GM23338 (cell line): ENCODE data around the gene AMBP.

ENCODE experiments used
- EZH2 ChIP-seq: fragments of 200-600 bp; sonication (generic); IDR thresholded peaks from one replicate; pipeline ENCODE4 v1.8.0; 2017; ENCODE audit warnings: antibody characterized with exemption, mild to moderate bottlenecking, low read depth; ENCODE audit not compliant: unreplicated experiment
- EZH2phosphoT487 ChIP-seq: fragments of 200-600 bp; sonication (generic); IDR thresholded peaks from one replicate; pipeline ENCODE4 v1.8.1; 2018; ENCODE audit warnings: antibody characterized with exemption; ENCODE audit not compliant: unreplicated experiment
- POLR2AphosphoS5 ChIP-seq: IDR thresholded peaks from 2 replicates; pipeline ENCODE4 v1.6.1; 2016; ENCODE audit warnings: antibody characterized with exemption, low read depth
- TF ChIP-seq, protein P1 (sequence below): IDR thresholded peaks from one replicate; pipeline ENCODE4 v1.6.1; 2018; ENCODE audit warnings: antibody characterized with exemption; ENCODE audit not compliant: unreplicated experiment
- TF ChIP-seq, protein P2 (sequence below), 2 experiments: fragments of 200-600 bp in 1 of 2; sonication (generic) in 1 of 2; conservative IDR thresholded peaks; 2 replicates each; pipeline versions ENCODE4 v1.5.1 to v1.6.1; 2016 to 2017; ENCODE audit warnings: antibody characterized with exemption in 2 of 2, low read depth in 2 of 2, mild to moderate bottlenecking in 2 of 2, moderate library complexity in 1 of 2

DNA sequence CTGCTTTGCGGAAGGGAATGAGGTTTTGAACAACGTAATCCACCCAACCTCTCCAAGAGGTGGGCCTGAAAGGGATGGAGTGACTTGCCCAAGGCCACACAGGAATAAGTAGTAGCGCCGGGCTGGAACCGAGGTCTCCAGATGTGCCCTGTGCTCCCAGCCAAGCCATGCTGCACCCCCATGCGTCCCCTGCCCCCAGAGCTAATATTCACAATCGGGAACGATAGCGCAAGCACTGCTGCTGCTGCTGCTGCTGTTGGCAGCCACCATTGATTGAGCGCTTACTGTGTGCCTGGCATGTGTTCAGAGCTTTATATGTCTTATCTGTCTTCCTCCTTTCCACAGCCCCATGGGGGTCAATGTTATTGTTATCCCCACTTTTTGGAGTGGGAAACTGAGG is 43.9 kb downstream of the AMBP start:
- TF ChIP-seq, protein P1, sequence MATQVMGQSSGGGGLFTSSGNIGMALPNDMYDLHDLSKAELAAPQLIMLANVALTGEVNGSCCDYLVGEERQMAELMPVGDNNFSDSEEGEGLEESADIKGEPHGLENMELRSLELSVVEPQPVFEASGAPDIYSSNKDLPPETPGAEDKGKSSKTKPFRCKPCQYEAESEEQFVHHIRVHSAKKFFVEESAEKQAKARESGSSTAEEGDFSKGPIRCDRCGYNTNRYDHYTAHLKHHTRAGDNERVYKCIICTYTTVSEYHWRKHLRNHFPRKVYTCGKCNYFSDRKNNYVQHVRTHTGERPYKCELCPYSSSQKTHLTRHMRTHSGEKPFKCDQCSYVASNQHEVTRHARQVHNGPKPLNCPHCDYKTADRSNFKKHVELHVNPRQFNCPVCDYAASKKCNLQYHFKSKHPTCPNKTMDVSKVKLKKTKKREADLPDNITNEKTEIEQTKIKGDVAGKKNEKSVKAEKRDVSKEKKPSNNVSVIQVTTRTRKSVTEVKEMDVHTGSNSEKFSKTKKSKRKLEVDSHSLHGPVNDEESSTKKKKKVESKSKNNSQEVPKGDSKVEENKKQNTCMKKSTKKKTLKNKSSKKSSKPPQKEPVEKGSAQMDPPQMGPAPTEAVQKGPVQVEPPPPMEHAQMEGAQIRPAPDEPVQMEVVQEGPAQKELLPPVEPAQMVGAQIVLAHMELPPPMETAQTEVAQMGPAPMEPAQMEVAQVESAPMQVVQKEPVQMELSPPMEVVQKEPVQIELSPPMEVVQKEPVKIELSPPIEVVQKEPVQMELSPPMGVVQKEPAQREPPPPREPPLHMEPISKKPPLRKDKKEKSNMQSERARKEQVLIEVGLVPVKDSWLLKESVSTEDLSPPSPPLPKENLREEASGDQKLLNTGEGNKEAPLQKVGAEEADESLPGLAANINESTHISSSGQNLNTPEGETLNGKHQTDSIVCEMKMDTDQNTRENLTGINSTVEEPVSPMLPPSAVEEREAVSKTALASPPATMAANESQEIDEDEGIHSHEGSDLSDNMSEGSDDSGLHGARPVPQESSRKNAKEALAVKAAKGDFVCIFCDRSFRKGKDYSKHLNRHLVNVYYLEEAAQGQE: no peak
- TF ChIP-seq EZH2phosphoT487 (no peak), POLR2AphosphoS5 (no peak), EZH2 (no peak)
- TF ChIP-seq, protein P2, sequence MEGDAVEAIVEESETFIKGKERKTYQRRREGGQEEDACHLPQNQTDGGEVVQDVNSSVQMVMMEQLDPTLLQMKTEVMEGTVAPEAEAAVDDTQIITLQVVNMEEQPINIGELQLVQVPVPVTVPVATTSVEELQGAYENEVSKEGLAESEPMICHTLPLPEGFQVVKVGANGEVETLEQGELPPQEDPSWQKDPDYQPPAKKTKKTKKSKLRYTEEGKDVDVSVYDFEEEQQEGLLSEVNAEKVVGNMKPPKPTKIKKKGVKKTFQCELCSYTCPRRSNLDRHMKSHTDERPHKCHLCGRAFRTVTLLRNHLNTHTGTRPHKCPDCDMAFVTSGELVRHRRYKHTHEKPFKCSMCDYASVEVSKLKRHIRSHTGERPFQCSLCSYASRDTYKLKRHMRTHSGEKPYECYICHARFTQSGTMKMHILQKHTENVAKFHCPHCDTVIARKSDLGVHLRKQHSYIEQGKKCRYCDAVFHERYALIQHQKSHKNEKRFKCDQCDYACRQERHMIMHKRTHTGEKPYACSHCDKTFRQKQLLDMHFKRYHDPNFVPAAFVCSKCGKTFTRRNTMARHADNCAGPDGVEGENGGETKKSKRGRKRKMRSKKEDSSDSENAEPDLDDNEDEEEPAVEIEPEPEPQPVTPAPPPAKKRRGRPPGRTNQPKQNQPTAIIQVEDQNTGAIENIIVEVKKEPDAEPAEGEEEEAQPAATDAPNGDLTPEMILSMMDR (conservative IDR thresholded peaks at IDR 0.05; ENCODE audit: low read depth in 2 of 2): no peak
